Immature natural killer cell (primary cell): ENCODE results near the gene MYDGF. TPM values are rescaled to one million over a fixed set of nuclear protein-coding genes. Genes with fewer than 3 reads are reported as not detected.
"Not testable (repeated sequence)": the region's sequence is repeated elsewhere in the genome, so short reads cannot be mapped to it uniquely, and the experiment has no call there.

Source experiments
- DNase-seq, 3 donors: peaks; one replicate each; pipeline ENCODE4 v3.0.0; 2022; ENCODE audit warnings: mixed read lengths in 1 of 3
- H3K27ac Mint-ChIP-seq, 6 donors: one replicate each; pipeline ENCODE4 v1.8.0; 2020; ENCODE audit warnings: mixed read lengths in 6 of 6, mild to moderate bottlenecking in 5 of 6, inconsistent platforms in 4 of 6, moderate library complexity in 3 of 6
- H3K27me3 Mint-ChIP-seq, 3 donors: one replicate each; pipeline ENCODE4 v1.8.0; 2020 to 2021; ENCODE audit warnings: low read depth in 3 of 3, mild to moderate bottlenecking in 3 of 3, mixed read lengths in 3 of 3, moderate library complexity in 3 of 3, inconsistent platforms in 1 of 3
- H3K36me3 Mint-ChIP-seq, 3 donors: one replicate each; pipeline ENCODE4 v1.8.0; 2020; ENCODE audit warnings: mixed read lengths in 3 of 3, inconsistent platforms in 2 of 3, mild to moderate bottlenecking in 2 of 3
- H3K4me1 Mint-ChIP-seq, 2 donors: one replicate each; pipeline ENCODE4 v1.8.0; 2020; ENCODE audit warnings: inconsistent platforms in 2 of 2, mild to moderate bottlenecking in 2 of 2, mixed read lengths in 2 of 2, moderate library complexity in 1 of 2
- H3K4me3 Mint-ChIP-seq, 5 donors: one replicate each; pipeline ENCODE4 v1.8.0; 2020; ENCODE audit warnings: mild to moderate bottlenecking in 5 of 5, mixed read lengths in 5 of 5, inconsistent platforms in 3 of 5, moderate library complexity in 3 of 5
- H3K9me3 Mint-ChIP-seq, 6 donors: one replicate each; pipeline ENCODE4 v1.8.0; 2020; ENCODE audit warnings: mild to moderate bottlenecking in 6 of 6, mixed read lengths in 6 of 6, inconsistent platforms in 4 of 6, moderate library complexity in 3 of 6
- polyA plus RNA-seq, 3 donors: library from polyadenylated mRNA; unstranded; fragments of 300-500 nt; fragmentation: Illumina TruSeq; gene quantifications; one replicate each; pipeline ENCODE4 v1.2.3, GENCODE V29; 2021

The MYDGF gene
- 100 to 1,000 TPM; 207 to 245 (median 233) TPM for polyA plus RNA-seq

DNA sequence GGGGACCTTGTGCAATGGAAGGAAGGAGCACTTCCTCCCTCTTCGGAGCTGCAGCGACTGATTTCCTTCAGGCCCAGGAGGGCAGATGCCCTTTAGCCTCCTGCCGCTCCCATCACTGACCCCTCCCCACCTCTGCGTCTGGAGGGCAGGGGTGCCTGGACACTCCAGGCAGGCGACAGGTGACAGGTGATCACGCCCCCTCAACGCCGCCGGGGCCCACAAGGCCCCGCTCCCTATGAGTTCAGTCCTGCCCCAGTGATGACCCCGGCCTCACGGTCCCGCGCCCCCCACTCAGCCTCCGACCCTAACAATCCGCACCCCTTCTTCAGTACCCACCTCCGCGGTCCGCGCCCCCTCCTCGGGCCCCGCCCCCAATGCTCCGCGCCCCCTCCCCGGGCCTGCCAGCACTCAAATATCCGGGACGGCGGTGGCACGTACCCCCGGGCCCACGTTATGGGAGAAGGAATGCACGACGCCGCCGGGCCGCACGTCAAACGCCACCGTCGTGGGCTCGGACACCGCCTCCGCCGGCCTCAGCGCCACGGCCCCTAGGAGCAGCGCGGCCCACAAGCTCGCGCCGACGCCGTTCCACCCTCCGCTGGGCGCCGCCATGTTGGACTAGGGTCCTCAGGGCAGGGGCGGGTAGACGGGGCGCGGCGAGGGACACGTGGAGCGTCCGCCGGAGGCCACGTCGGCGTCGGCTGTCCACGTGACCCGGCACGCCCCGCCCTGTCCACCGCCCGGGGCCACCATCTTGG is at the start of gene MYDGF:
TSS of gene MYDGF (minus strand) at position 620 of the 758 bp plus-strand sequence. CDS start at position 612, 8 bp downstream.
- peaks cover 3 to 9% (median 6%) of the 10 kb centered on the region in 3 donors for H3K27me3 Mint-ChIP-seq

GRCh38 chr19:4719499-4719866 is 49.3 kb upstream of the MYDGF start:
- Mint-ChIP-seq H3K9me3 (peaks cover 0 to 6% (median 0%) of the 10 kb centered on the region in 6 donors), H3K4me1 (peaks cover 37 to 38% of the 10 kb centered on the region in 2 donors), H3K27ac (peak overlapping the region in 1 of 6 donors; percentile 58), H3K27me3 (peaks cover 12 to 17% (median 14%) of the 10 kb centered on the region in 3 donors), H3K36me3 (peaks cover 4 to 22% (median 7%) of the 10 kb centered on the region in 3 donors), H3K4me3 (no peak overlapping the region)
- no peak for DNase-seq

More for the DNA sequence above, at the start of gene MYDGF:
- Mint-ChIP-seq H3K4me3 (peak within 1 kb of the TSS; percentile 85 to 91 (median 87)), H3K36me3 (peaks cover 4 to 5% (median 5%) of the 10 kb centered on the region in 3 donors), H3K27ac (peak within 1 kb of the TSS; percentile 67 to 92 (median 86)), H3K9me3 (no peaks in the 10 kb centered on the region), H3K4me1 (peaks cover 18 to 20% of the 10 kb centered on the region in 2 donors)
- DNase-seq, result peak; percentile 89 to 92 (median 92)

- Mint-ChIP-seq H3K27ac (no peak overlapping the region), H3K9me3 (no peaks in the 10 kb centered on the region)
- DNase-seq, result no peak
Measured at GRCh38 chr19:4717966-4718701, 48.0 kb upstream of the MYDGF start.

GRCh38 chr19:4717191-4717965 is 47.2 kb upstream of the MYDGF start:
- no peak for DNase-seq
- Mint-ChIP-seq H3K4me1 (peaks cover 27 to 29% of the 10 kb centered on the region in 2 donors), H3K9me3 (no peaks in the 10 kb centered on the region), H3K4me3 (no peak overlapping the region), H3K27me3 (peaks cover 3 to 5% (median 3%) of the 10 kb centered on the region in 3 donors), H3K27ac (no peak overlapping the region), H3K36me3 (peaks cover 4 to 33% (median 11%) of the 10 kb centered on the region in 3 donors)

More at GRCh38 chr19:4717966-4718701, 48.0 kb upstream of the MYDGF start:
- Mint-ChIP-seq H3K27me3 (peaks cover 4 to 7% (median 5%) of the 10 kb centered on the region in 3 donors), H3K36me3 (peaks cover 4 to 26% (median 11%) of the 10 kb centered on the region in 3 donors), H3K4me3 (no peak overlapping the region), H3K4me1 (peaks cover 35 to 37% of the 10 kb centered on the region in 2 donors)

GRCh38 chr19:4715529-4716221 is 45.5 kb upstream of the MYDGF start:
- no peak for DNase-seq
- no peak overlapping the region for H3K27ac Mint-ChIP-seq
- peaks cover 0 to 3% (median 2%) of the 10 kb centered on the region in 3 donors for H3K27me3 Mint-ChIP-seq
- peaks cover 4 to 35% (median 11%) of the 10 kb centered on the region in 3 donors for H3K36me3 Mint-ChIP-seq
- H3K4me3 Mint-ChIP-seq, result no peak overlapping the region
- H3K9me3 Mint-ChIP-seq, result no peaks in the 10 kb centered on the region
- peaks cover 17 to 18% of the 10 kb centered on the region in 2 donors for H3K4me1 Mint-ChIP-seq

DNA sequence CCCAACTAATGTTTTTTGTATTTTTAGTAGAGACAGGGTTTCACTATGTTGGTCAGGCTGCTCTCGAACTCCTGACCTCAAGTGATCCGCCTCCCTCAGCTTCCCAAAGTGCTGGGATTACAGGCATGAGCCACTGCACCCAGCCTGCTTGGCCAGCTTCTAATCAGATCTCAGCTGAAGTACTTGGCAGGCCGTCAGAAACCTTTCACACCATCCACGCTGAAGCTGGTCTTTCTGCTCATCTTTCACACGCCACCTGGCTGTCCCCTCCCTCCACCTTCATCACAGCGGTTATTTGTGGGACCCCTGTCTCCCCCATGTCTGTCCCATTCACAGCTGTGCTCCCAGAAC is 45.0 kb upstream of the MYDGF start:
- Mint-ChIP-seq H3K36me3 (peaks cover 4 to 32% (median 11%) of the 10 kb centered on the region in 3 donors), H3K4me1 (peaks cover 17 to 18% of the 10 kb centered on the region in 2 donors)
- not testable (repeated sequence) for H3K9me3 Mint-ChIP-seq, H3K4me3 Mint-ChIP-seq, H3K27me3 Mint-ChIP-seq, H3K27ac Mint-ChIP-seq, DNase-seq

DNA sequence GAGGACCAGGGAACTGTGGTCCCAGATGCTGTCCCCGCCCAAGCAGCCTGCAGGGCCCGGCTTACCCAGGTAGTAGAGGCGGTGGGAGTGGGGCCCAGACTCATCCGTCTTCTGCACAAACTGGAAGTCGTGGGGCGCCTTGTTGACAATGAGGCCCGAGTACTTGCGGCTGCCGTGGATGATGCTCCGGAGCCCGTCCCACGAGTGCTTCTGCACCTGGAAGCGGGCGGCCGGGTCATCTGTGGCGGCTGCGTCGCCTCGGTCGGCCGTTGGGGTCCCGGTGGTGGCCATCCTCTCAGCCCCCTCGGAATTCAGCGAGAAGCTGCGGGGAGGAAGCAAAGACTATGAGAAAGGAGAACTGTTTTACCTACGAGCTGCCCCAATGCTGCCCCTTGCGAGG is 43.9 kb upstream of the MYDGF start:
- peaks cover 27 to 28% of the 10 kb centered on the region in 2 donors for H3K4me1 Mint-ChIP-seq
- DNase-seq, result no peak
- H3K9me3 Mint-ChIP-seq, result no peaks in the 10 kb centered on the region
- peaks cover 2 to 7% (median 4%) of the 10 kb centered on the region in 3 donors for H3K27me3 Mint-ChIP-seq
- no peak overlapping the region for H3K4me3 Mint-ChIP-seq
- no peak overlapping the region for H3K27ac Mint-ChIP-seq
- peaks cover 4 to 35% (median 11%) of the 10 kb centered on the region in 3 donors for H3K36me3 Mint-ChIP-seq

GRCh38 chr19:4713384-4713951 is 43.3 kb upstream of the MYDGF start:
- peaks cover 4 to 30% (median 8%) of the 10 kb centered on the region in 3 donors for H3K36me3 Mint-ChIP-seq
- H3K9me3 Mint-ChIP-seq, result no peaks in the 10 kb centered on the region
- no peak overlapping the region for H3K27ac Mint-ChIP-seq
- peaks cover 32 to 33% of the 10 kb centered on the region in 2 donors for H3K4me1 Mint-ChIP-seq
- H3K27me3 Mint-ChIP-seq, result peaks cover 2 to 8% (median 4%) of the 10 kb centered on the region in 3 donors
- H3K4me3 Mint-ChIP-seq, result no peak overlapping the region
- DNase-seq, result no peak

GRCh38 chr19:4712771-4713170 is 42.6 kb upstream of the MYDGF start:
- H3K27ac Mint-ChIP-seq, result peak overlapping the region in 1 of 6 donors; percentile 32
- H3K4me1 Mint-ChIP-seq, result peaks cover 38 to 40% of the 10 kb centered on the region in 2 donors
- peaks cover 4 to 30% (median 8%) of the 10 kb centered on the region in 3 donors for H3K36me3 Mint-ChIP-seq
- no peak for DNase-seq
- H3K9me3 Mint-ChIP-seq, result no peaks in the 10 kb centered on the region
- H3K27me3 Mint-ChIP-seq, result peaks cover 2 to 8% (median 4%) of the 10 kb centered on the region in 3 donors
- H3K4me3 Mint-ChIP-seq, result no peak overlapping the region

DNA sequence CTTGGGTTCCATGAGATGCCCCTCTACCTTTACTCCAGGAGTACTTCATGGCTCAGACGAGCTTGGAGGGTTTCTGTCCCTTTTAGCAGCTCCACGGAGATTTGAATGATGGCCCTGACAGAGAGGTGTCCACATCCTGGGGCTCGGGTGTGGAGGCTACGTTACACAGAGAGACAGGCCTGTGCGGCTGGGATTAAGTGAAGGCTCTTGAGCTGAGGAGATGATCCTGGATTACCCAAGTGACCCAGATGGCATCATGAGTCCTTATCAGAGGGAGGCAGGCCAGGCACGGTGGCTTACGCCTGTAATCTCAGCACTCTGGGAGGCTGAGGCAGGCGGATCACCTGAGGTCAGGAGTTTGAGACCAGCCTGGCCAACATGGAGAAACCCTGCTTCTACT is 41.1 kb upstream of the MYDGF start:
- no peak for DNase-seq
- H3K4me3 Mint-ChIP-seq, result peak overlapping the region in 2 of 5 donors; percentile 32 to 44
- H3K4me1 Mint-ChIP-seq, result peaks cover 38 to 46% of the 10 kb centered on the region in 2 donors
- no peaks in the 10 kb centered on the region for H3K9me3 Mint-ChIP-seq
- peaks cover 2 to 8% (median 4%) of the 10 kb centered on the region in 3 donors for H3K27me3 Mint-ChIP-seq
- peak overlapping the region; percentile 76 to 96 (median 88) for H3K27ac Mint-ChIP-seq
- H3K36me3 Mint-ChIP-seq, result peaks cover 4 to 21% (median 8%) of the 10 kb centered on the region in 3 donors

GRCh38 chr19:4710281-4710600 is 40.1 kb upstream of the MYDGF start:
- Mint-ChIP-seq H3K4me1 (peaks cover 38 to 46% of the 10 kb centered on the region in 2 donors), H3K4me3 (peak overlapping the region in 4 of 5 donors; percentile 35 to 80 (median 78)), H3K36me3 (peaks cover 4 to 21% (median 8%) of the 10 kb centered on the region in 3 donors), H3K27ac (peak overlapping the region; percentile 86 to 97 (median 94)), H3K9me3 (no peaks in the 10 kb centered on the region), H3K27me3 (peaks cover 2 to 8% (median 4%) of the 10 kb centered on the region in 3 donors)
- DNase-seq, result no peak

DNA sequence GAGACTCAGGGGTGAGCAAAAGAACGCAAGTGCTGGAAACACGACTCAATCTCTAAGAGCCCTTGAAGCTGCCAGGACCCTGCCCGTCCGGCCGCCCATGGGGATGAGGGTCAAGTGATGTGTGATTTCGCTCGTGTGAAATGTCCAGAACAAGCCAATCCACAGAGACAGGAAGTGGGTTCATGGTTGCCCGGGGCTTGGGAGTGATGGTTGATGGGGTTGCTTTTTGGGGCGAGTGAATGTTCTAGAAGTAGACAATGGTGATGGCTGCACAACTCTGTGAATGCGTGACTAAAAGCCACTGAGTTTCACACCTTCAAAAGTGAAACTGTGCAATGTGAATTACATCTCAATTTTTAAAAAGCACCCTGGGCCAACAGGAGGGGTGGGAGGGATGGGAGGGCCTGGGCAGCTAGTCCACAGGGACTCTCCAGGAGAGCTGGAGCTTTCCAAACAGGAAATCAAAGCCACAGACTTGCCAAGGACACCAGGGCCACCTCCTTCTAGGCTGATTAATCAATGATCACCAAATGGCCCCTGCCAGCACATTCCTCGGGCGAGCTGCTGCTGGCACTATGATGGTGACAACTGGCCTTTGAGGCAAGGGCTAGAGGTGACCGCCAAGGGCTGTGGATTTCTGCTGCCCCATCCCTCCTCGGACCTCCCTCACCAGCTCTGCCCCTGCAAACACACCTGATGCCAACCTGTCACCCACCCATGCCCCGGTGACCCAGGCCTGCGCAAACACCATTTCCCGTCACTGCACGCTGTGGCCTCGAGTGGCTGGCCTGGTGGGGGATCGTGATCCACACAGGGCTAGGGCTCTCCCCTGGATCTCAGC is 39.5 kb upstream of the MYDGF start:
- Mint-ChIP-seq H3K27ac (peak overlapping the region; percentile 93 to 98 (median 96)), H3K27me3 (peaks cover 2 to 7% (median 4%) of the 10 kb centered on the region in 3 donors), H3K4me1 (peaks cover 38 to 43% of the 10 kb centered on the region in 2 donors), H3K36me3 (peaks cover 2 to 19% (median 5%) of the 10 kb centered on the region in 3 donors), H3K4me3 (peak overlapping the region; percentile 70 to 81 (median 79)), H3K9me3 (no peaks in the 10 kb centered on the region)
- peak; percentile 84 to 86 (median 85) for DNase-seq
